Stimulated activated effector memory CD8-positive, alpha-beta T cell treated with anti-CD3 and anti-CD28 coated beads, Interleukin-12 subunit alpha, Interleukin-12 subunit beta, amount 100 ng/mL, for 72 hours (primary cell): ENCODE results near the gene SUN3.

Experiments
- ATAC-seq: fragments of 150-1000 bp; cut with Tn5 transposase; 2 replicates; pipeline ENCODE4 v1.10.0; 2021
- DNase-seq, 2 donors: peaks; one replicate each; pipeline ENCODE4 v3.0.0; 2021 to 2022; ENCODE audit warnings: low spot score in 2 of 2
- H3K27ac Mint-ChIP-seq: one replicate; pipeline ENCODE4 v1.8.0; 2022; ENCODE audit warnings: mild to moderate bottlenecking, mixed read lengths
- H3K36me3 Mint-ChIP-seq: one replicate; pipeline ENCODE4 v1.8.0; 2022; ENCODE audit warnings: mild to moderate bottlenecking, mixed read lengths
- H3K4me1 Mint-ChIP-seq: one replicate; pipeline ENCODE4 v1.8.0; 2022; ENCODE audit warnings: mixed read lengths
- H3K4me3 Mint-ChIP-seq: one replicate; pipeline ENCODE4 v1.8.0; 2022; ENCODE audit warnings: mild to moderate bottlenecking, mixed read lengths
- H3K9me3 Mint-ChIP-seq: one replicate; pipeline ENCODE4 v1.8.0; 2022; ENCODE audit warnings: mixed read lengths

Gene SUN3

DNA sequence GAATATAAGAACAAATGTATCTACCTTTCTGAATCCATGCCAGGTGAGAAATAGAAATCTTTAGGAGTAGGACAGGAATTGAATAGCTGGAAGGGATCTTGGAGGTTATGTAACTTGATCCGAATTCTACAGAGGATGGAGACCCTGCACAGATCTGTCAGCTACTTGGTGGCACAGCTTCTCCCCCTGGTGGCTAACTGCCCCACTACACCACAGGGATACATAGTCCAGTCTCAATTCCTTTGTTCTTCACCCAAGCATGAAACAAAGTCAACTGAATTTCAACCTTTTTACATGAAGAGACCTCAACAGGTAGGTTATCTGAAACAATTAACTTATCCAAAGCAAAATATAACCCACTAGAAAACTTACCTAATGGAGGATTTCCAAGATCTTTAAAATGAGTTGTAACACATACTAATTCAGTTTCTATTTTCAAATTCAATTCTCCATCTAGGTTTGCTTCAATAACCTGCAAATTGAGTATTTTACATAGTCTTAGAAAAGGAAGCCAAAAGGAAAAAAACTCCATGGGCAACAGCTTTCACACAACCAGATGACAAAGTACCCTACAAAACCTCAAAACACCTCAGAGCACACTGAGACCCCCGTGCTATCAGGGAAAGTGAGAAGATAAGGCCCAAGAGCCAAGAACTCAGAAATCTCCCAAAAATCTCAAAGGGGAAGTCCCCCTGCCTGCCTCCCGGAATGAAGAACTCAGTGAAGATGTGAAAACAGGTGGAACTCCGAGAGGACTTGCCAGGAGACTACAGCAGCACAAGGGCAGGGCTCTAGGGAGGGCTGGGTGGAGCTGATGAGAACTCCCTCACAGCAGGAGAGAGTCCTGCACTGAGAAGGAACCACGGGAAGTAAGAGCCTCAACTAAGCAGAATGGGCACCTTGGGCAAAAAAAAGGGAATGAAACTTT lies 59.8 kb downstream of the SUN3 start:
- Mint-ChIP-seq H3K36me3 (peaks cover 100% of the 10 kb centered on the region), H3K4me3 (no peak overlapping the region), H3K4me1 (peaks cover 42% of the 10 kb centered on the region), H3K9me3 (no peaks in the 10 kb centered on the region), H3K27ac (peak overlapping the region; percentile 50)
- ATAC-seq (peak; percentile 62), DNase-seq (peak; percentile 18 to 71)

DNA sequence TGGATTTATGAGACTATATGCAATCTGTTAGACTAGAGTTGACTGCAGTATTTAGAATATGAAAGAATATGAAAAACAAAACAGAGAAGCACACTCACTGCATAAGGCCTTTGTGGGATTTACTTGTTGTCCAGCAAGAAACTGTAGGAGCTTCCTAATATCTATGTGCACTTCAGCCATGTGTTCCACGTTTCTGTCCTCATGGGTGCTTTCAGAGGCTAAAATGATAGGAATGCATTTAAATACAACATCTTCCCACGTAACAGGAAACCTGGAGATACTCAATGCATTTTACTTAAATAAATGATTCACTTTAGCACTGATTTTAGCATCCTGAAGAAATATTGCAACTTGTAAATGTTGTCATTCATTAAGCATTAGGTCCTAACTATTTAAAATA lies 61.2 kb downstream of the SUN3 start:
- no peak for DNase-seq
- Mint-ChIP-seq H3K4me1 (peaks cover 28% of the 10 kb centered on the region), H3K4me3 (no peak overlapping the region), H3K27ac (no peak overlapping the region), H3K9me3 (no peaks in the 10 kb centered on the region), H3K36me3 (peaks cover 100% of the 10 kb centered on the region)
- no peak for ATAC-seq

DNA sequence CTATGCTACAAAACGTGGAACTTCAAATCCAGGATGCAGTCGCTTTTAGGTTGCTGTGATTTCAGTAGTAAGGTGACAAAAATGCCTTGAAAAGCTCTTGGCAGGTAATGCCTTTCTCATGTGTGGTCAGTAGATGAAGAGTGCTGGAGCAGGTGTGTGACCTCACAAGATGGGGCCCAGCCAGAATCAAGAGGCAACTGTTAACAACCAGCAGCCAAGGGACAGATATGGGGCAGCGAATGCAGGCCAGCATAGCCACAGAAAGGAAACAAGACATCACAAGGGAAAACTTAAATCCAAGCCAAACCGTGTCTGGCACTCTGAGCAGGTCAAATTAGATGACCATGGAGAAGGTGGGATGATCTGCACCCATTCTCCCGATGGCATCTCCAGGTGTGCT lies 61.8 kb downstream of the SUN3 start:
- ATAC-seq: no peak
- no peaks in the 10 kb centered on the region for H3K9me3 Mint-ChIP-seq

DNA sequence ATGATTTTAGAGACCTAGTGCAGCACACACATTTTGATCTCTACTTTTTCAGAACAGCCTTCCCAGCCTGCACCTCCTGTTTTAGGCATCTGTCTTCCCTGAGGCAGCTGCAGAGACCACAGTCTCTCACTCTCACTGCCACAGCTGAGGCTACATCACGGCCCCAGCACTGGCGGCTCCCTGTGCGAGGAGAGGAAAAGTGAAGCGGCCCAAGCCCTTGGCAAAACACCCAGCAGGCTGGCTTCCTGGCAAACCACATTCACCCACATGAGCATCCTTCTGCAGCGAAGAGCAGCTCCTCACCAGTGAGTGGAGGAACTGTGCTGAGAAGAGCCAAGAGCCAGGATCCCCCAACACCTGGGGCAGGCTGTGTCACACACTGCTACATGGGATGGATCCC lies 63.5 kb downstream of the SUN3 start:
- Mint-ChIP-seq H3K27ac (no peak overlapping the region), H3K4me3 (no peak overlapping the region), H3K4me1 (peaks cover 23% of the 10 kb centered on the region), H3K9me3 (no peaks in the 10 kb centered on the region), H3K36me3 (peaks cover 100% of the 10 kb centered on the region)
- DNase-seq: no peak
- no peak for ATAC-seq

More for the DNA sequence above, 61.8 kb downstream of the SUN3 start:
- Mint-ChIP-seq H3K4me1 (peaks cover 23% of the 10 kb centered on the region), H3K36me3 (peaks cover 100% of the 10 kb centered on the region), H3K4me3 (no peak overlapping the region), H3K27ac (peak overlapping the region; percentile 26)
- no peak for DNase-seq

GRCh38 chr7:47962262-47962661 lies 66.6 kb downstream of the SUN3 start:
- peaks cover 5% of the 10 kb centered on the region for H3K4me1 Mint-ChIP-seq
- peaks cover 78% of the 10 kb centered on the region for H3K36me3 Mint-ChIP-seq
- no peak overlapping the region for H3K27ac Mint-ChIP-seq
- H3K4me3 Mint-ChIP-seq: no peak overlapping the region
- DNase-seq (no peak), ATAC-seq (no peak)
- H3K9me3 Mint-ChIP-seq: no peaks in the 10 kb centered on the region

DNA sequence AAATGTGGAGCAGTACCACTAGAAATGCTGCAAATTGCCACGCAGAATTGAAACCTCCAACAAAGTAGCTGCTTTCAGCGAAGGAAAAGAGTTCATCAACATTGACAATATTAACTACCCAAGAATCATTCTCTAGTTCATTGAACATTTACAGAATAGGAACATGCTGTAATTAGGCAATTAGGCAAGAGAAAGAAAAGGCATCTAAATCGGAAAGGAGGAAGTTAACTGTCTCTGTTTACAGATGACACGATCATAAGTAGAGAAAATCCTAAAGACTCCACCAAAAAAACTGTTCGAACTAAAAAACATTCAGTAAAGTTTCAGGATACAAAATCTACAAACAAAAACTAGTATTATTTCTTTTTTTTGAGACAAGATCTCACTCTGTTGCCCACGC lies 71.8 kb downstream of the SUN3 start:
- DNase-seq (no peak), ATAC-seq (no peak)
- no peaks in the 10 kb centered on the region for H3K4me1 Mint-ChIP-seq
- H3K9me3 Mint-ChIP-seq: no peaks in the 10 kb centered on the region
- peaks cover 59% of the 10 kb centered on the region for H3K36me3 Mint-ChIP-seq
- H3K4me3 Mint-ChIP-seq: no peak overlapping the region
- H3K27ac Mint-ChIP-seq: peak overlapping the region; percentile 23

- no peak overlapping the region for H3K27ac Mint-ChIP-seq
- DNase-seq (no peak), ATAC-seq (no peak)
- H3K4me1 Mint-ChIP-seq: no peaks in the 10 kb centered on the region
- peaks cover 50% of the 10 kb centered on the region for H3K36me3 Mint-ChIP-seq
- H3K4me3 Mint-ChIP-seq: no peak overlapping the region
- H3K9me3 Mint-ChIP-seq: no peaks in the 10 kb centered on the region
Measured at GRCh38 chr7:47956220-47956619, 72.7 kb downstream of the SUN3 start.

GRCh38 chr7:47954231-47954911 lies 74.5 kb downstream of the SUN3 start:
- Mint-ChIP-seq H3K36me3 (peaks cover 40% of the 10 kb centered on the region), H3K27ac (no peak overlapping the region), H3K4me1 (no peaks in the 10 kb centered on the region), H3K9me3 (no peaks in the 10 kb centered on the region), H3K4me3 (no peak overlapping the region)
- DNase-seq (no peak), ATAC-seq (peak; percentile 61)

GRCh38 chr7:47953822-47954221 lies 75.1 kb downstream of the SUN3 start:
- Mint-ChIP-seq H3K9me3 (no peaks in the 10 kb centered on the region), H3K4me3 (no peak overlapping the region), H3K36me3 (peaks cover 40% of the 10 kb centered on the region), H3K4me1 (no peaks in the 10 kb centered on the region), H3K27ac (no peak overlapping the region)
- ATAC-seq (no peak), DNase-seq (no peak)

- H3K36me3 Mint-ChIP-seq: peaks cover 32% of the 10 kb centered on the region
- no peak for DNase-seq
- H3K4me1 Mint-ChIP-seq: no peaks in the 10 kb centered on the region
- H3K27ac Mint-ChIP-seq: no peak overlapping the region
- H3K4me3 Mint-ChIP-seq: no peak overlapping the region
- ATAC-seq: no peak
- H3K9me3 Mint-ChIP-seq: no peaks in the 10 kb centered on the region
Measured at GRCh38 chr7:47952224-47952623, 76.7 kb downstream of the SUN3 start.

DNA sequence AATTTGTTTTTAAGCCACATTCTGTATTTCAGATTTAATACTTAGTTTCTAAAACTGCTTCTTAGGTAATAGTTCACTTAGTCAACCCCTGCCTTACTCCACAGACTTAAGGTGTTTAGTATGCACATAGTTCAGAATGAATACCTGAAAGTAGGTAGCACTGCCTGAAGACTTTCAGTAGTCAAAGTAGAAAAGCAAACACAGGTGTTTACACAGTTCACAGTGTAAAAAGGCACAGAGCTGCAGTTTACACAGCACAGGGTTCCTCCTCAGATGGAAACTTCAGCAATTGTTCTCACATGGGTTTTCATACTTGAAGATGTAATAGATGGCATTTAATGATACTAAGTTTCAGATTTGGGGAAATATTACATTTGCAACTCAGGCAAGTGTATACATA lies 77.5 kb downstream of the SUN3 start:
- no peak for ATAC-seq
- DNase-seq: no peak
- Mint-ChIP-seq H3K36me3 (peaks cover 29% of the 10 kb centered on the region), H3K4me1 (peaks cover 4% of the 10 kb centered on the region), H3K27ac (no peak overlapping the region), H3K9me3 (no peaks in the 10 kb centered on the region), H3K4me3 (no peak overlapping the region)

- ATAC-seq (no peak), DNase-seq (no peak)
- H3K9me3 Mint-ChIP-seq: no peaks in the 10 kb centered on the region
- H3K27ac Mint-ChIP-seq: no peak overlapping the region
- no peak overlapping the region for H3K4me3 Mint-ChIP-seq
- H3K4me1 Mint-ChIP-seq: peaks cover 7% of the 10 kb centered on the region
- peaks cover 28% of the 10 kb centered on the region for H3K36me3 Mint-ChIP-seq
Measured at GRCh38 chr7:47950714-47951113, 78.2 kb downstream of the SUN3 start.

DNA sequence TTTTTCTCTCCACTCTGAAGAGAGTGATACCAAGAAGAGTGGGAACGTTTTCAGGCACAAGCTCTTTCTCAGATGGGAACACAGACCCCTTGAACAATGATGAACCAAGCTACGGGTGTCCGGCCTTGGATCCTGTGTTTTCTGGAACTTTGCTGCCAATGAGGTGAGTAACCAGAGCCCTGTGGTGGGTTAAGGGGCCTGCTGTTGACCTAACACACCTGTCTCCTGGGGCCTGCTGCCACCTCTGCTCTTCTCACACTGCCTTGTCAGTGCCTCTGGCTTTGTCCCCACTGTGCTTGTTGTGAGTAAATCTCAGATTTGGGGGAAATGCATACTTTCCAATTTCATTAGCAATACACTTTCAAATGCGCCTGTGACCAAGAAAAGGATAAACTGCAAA lies 79.2 kb downstream of the SUN3 start:
- H3K9me3 Mint-ChIP-seq: no peaks in the 10 kb centered on the region
- H3K27ac Mint-ChIP-seq: no peak overlapping the region

DNA sequence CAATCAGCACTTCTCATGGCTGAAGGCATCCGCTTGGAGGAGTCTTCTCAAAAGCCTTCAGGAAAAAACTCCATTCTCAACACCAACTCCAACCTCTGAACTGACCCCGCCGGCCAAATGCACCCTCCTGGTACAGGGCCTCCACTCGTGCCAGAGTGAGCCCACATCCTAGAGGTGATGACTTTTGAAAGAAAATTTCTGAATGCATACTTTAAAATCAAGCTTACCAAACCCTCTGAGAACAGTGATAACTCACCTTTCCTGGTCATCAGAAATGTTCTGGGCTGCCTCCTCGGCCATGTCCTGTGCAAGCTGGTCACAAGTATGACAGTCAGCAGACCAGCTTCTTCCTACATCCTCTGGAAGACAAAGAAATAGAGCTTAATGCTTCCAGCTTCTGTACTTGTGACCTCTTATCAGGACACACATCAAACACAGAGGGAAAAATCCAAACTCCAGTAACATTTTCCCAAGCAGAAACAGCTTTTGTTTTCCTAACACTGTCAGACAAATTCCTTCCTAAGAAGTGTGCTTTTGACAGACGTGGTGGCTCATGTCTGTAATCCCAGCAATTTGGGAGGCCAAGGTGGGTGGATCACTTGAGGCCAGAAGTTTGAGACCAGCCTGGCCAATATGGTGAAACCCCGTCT lies 80.6 kb downstream of the SUN3 start, which contains the start of gene PKD1L1:
TSS of gene PKD1L1 (minus strand) at position 326 of the 650 bp plus-strand sequence. CDS start at position 300, 26 bp downstream.
- ATAC-seq (no peak), DNase-seq (no peak)
- H3K4me3 Mint-ChIP-seq: no peak within 1 kb of the TSS
- peak within 1 kb of the TSS; percentile 43 for H3K27ac Mint-ChIP-seq
- no peaks in the 10 kb centered on the region for H3K9me3 Mint-ChIP-seq
- H3K4me1 Mint-ChIP-seq: peaks cover 7% of the 10 kb centered on the region
- H3K36me3 Mint-ChIP-seq: peaks cover 6% of the 10 kb centered on the region

More for the DNA sequence above, 79.2 kb downstream of the SUN3 start:
- Mint-ChIP-seq H3K4me1 (peaks cover 7% of the 10 kb centered on the region), H3K36me3 (peaks cover 18% of the 10 kb centered on the region), H3K4me3 (no peak overlapping the region)
- no peak for ATAC-seq
- DNase-seq: no peak

- peak overlapping the region; percentile 53 for H3K27ac Mint-ChIP-seq
- no peak for DNase-seq
- no peak for ATAC-seq
- H3K9me3 Mint-ChIP-seq: no peaks in the 10 kb centered on the region
- H3K36me3 Mint-ChIP-seq: peaks cover 6% of the 10 kb centered on the region
- H3K4me3 Mint-ChIP-seq: no peak overlapping the region
- H3K4me1 Mint-ChIP-seq: peaks cover 7% of the 10 kb centered on the region
Measured at GRCh38 chr7:47947355-47947749, 81.6 kb downstream of the SUN3 start.
